ENCODE measurements around the gene KRTAP4-4.
"Not testable (repeated sequence)": the region's sequence is repeated elsewhere in the genome, so short reads cannot be mapped to it uniquely, and the experiment has no call there.

KRTAP4-4 gene

GRCh38 chr17:41133880-41134735, 26.4 kb downstream of the KRTAP4-4 start:
- TF ChIP-seq GATA1 (IDR thresholded peaks at IDR 0.05; ENCODE audit: low read depth, low read length): no peak
- no peak for TF ChIP-seq POLR2A (IDR thresholded peaks at IDR 0.05; ENCODE audit: low read length)
- DNase-seq: no peak

- TF ChIP-seq POLR2A (IDR thresholded peaks at IDR 0.05; ENCODE audit: low read length) (no peak), GATA1 (IDR thresholded peaks at IDR 0.05; ENCODE audit: low read depth, low read length) (no peak)
- DNase-seq: no peak
Observed at GRCh38 chr17:41131979-41132378, 28.6 kb downstream of the KRTAP4-4 start.

- DNase-seq: no peak
- TF ChIP-seq POLR2A (IDR thresholded peaks at IDR 0.05; ENCODE audit: low read length) (no peak), GATA1 (IDR thresholded peaks at IDR 0.05; ENCODE audit: low read depth, low read length) (no peak)
Observed at GRCh38 chr17:41127371-41127770, 33.2 kb downstream of the KRTAP4-4 start.

DNA sequence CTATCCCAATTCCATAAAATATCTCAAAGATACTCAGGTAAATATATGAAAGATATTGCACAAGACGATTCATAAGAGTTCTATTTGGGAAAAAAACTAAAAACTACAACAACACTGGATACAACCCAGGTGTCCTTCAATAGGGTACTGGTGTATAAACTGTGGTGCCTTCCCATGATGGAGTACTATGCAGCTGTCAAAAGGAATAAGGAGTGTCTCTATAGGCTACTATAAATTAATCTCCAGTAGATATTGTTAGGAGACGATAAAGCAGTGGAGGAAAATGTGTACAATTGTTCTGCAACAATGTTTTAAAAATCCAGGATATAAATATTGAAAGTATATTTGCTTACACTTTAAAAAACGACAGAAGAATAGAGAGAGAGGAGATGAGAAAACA, 34.1 kb downstream of the KRTAP4-4 start:
- TF ChIP-seq POLR2A (IDR thresholded peaks at IDR 0.05; ENCODE audit: low read length) (no peak), GATA1 (IDR thresholded peaks at IDR 0.05; ENCODE audit: low read depth, low read length) (no peak)
- DNase-seq: no peak

DNA sequence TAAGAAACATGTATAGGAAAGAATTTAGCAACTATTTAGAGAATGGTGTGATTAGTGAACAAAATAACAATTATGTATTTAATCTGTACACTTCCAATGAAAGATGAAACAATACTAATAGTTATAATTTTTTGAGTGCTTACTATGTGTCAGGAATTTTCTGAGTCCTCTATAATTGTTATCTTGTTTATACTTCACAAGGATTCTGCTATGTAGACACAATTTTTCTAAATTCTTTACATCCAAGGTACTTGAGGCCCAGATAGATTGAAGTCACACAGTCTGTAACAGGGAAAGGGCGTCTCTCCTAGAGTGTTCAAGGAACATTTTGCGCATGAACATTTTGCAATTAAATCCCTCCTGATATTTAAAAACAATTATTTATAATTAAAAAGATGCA, 35.5 kb downstream of the KRTAP4-4 start:
- DNase-seq: no peak
- no peak for TF ChIP-seq GATA1 (IDR thresholded peaks at IDR 0.05; ENCODE audit: low read depth, low read length)
- no peak for TF ChIP-seq POLR2A (IDR thresholded peaks at IDR 0.05; ENCODE audit: low read length)

- DNase-seq: not testable (repeated sequence)
Observed at GRCh38 chr17:41123991-41124371, 36.6 kb downstream of the KRTAP4-4 start, which contains the start of gene KRTAP4-12. KRTAP4-12 (minus strand) TSS chr17:41124182; CDS start chr17:41124122, 60 bp downstream.

DNA sequence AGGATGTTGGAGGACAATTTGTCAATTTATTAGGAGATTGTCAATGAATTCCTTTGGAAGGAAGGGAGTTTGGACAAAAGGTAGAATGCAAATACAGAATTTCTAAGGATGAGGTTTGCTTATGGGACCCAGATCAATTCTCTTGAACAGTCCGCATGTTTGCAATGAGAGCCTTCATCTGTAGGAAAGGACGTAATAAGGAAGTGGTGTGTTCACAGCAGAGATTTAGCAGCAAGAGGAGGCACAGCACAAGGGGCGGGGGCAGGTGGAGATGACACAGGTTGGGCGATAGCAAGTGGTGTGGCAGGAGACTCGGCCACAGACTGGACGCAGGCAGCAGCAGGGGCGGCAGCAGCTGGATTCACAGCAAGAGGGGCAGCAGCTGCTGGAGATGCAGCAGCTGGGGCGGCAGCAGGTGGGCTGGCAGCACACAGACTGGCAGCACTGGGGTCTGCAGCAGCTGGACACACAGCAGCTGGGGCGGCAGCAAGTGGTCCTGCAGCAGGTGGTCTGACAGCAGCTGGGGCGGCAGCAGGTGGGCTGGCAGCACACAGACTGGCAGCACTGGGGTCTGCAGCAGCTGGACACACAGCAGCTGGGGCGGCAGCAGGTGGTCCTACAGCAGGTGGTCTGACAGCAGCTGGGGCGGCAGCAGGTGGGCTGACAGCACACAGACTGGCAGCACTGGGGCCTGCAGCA, 37.1 kb downstream of the KRTAP4-4 start:
- DNase-seq: not testable (repeated sequence)

GRCh38 chr17:41121742-41122141, 38.8 kb downstream of the KRTAP4-4 start:
- DNase-seq: no peak
- TF ChIP-seq POLR2A (IDR thresholded peaks at IDR 0.05; ENCODE audit: low read length) (no peak), GATA1 (IDR thresholded peaks at IDR 0.05; ENCODE audit: low read depth, low read length) (no peak)

- DNase-seq: not testable (repeated sequence)
Observed at GRCh38 chr17:41119696-41120690, 40.6 kb downstream of the KRTAP4-4 start.

DNA sequence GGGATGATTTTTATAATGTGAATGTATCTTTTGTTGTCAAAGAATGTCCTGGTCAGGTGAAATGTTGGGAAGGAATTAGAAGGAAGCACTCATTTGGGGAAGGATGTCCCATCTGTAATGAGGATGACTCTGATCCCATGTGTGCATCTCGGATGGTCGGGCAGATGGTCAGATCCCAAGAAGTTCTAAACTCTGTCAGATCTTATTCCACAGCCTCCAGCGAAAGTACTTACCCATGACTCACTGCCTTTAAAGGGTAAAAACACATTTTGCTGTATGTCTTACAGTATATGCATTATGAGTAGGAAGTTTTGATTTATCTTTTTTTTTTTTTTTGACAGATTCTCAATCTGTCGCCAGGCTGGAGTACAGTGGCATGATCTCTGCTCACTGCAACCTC, 41.8 kb downstream of the KRTAP4-4 start:
- DNase-seq: no peak
- TF ChIP-seq POLR2A (IDR thresholded peaks at IDR 0.05; ENCODE audit: low read length) (no peak), GATA1 (IDR thresholded peaks at IDR 0.05; ENCODE audit: low read depth, low read length) (no peak)

GRCh38 chr17:41117846-41118386, 42.6 kb downstream of the KRTAP4-4 start, which contains the start of gene KRTAP4-11:
KRTAP4-11 (minus strand) TSS chr17:41118373; CDS start chr17:41118315, 58 bp downstream.
- not testable (repeated sequence) for DNase-seq

DNA sequence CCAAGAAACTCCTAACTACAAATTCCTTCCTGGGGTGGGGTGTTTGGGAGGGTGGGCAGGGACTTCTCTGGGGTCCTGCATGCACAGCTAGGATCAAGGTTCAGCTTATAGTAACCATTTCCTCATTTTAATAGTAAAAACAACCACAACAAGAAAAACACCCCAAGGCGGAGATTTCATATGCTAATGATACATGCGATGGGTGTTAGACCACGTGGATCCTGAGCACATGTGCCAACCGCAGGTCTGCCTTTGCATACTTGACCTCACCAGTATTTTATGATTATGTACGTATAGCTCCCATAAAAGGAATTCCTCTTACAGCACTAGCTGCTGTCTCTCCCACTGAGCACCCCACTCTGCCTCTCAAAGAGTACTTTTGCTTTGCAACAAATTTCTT, 44.3 kb downstream of the KRTAP4-4 start:
- no peak for TF ChIP-seq POLR2A (IDR thresholded peaks at IDR 0.05; ENCODE audit: low read length)
- TF ChIP-seq GATA1 (IDR thresholded peaks at IDR 0.05; ENCODE audit: low read depth, low read length): no peak
- DNase-seq: no peak

DNA sequence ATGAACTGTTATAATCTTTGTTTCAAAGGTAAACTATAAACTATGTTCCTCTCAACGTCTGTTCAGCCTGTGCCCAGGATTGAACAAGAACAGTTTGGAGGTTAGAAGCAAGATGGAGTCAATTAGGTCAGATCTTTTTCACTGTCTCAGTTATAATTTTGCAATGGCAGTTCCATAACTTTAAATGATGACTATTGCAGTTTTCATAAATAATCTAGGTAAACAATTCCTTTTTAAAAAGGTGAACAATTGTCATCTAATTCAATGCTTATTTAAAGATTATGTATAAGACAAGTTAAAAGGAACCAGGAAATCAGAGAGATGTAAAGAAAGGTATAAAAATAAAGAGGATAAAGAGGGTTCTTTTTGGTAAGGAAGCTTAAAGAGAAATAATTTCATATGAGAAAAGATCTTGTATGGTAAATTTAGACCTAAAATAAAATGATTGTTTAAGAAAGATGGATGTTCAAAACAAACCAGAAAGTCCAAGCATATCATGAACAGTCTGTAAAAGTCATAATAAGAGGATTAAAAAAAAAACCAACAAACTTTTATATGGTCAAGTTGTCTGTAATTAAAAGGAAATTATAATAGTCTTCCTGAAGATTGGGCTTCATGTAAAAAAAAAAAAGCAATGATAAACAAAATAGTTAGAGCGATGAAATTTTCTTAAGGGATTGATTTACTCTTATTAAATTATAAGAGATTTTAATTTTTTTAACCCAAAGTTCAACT, 49.2 kb downstream of the KRTAP4-4 start:
- TF ChIP-seq GATA1 (IDR thresholded peaks at IDR 0.05; ENCODE audit: low read depth, low read length): no peak
- no peak for DNase-seq

All from erythroblast (primary cell).